Endothelial cell of umbilical vein (primary cell): Measurements from ENCODE around the gene ATXN7. TPM values are rescaled to one million over a fixed set of nuclear protein-coding genes. Genes with fewer than 3 reads are reported as not detected.
A peak's percentile ranks its signal among the peaks of the same experiment; 100 is the strongest.

Source experiments
- BruUV-seq: library from RNA; stranded (reverse); fragments of 400-500 nt; replicated peaks from 2 replicates; lab custom pipeline; 2021; lab: Mats Ljungman, UMichigan
- CTCF ChIA-PET: fragments of 300-600, 350-600 bp; sonication (Branson Sonifier 250); formaldehyde crosslinking; loops from one replicate; lab custom pipeline; 2021; ENCODE audit warnings: antibody characterized with exemption, inconsistent platforms; lab: Charles Lee
- POLR2A ChIA-PET: fragments of 300-600, 350-600 bp; sonication (Branson Sonifier 250); formaldehyde crosslinking; loops from one replicate; lab custom pipeline; 2021; ENCODE audit warnings: antibody characterized with exemption, inconsistent platforms; lab: Charles Lee
- DNase-seq: peaks from one replicate; pipeline ENCODE4 v3.0.0-alpha.2; 2011; ENCODE audit warnings: low read depth, low spot score
- FAIRE-seq: peaks from 2 replicates; lab custom pipeline; 2011; peaks lifted over from hg19 to GRCh38; lab: Jason Lieb, UNC
- H2AFZ ChIP-seq: 2 replicates; pipeline ENCODE4 v1.6.0; 2012; ENCODE audit warnings: low read depth, low read length, control low read depth, inconsistent platforms
- H3K27ac ChIP-seq: 2 replicates; pipeline ENCODE4 v1.5.1; 2011; ENCODE audit warnings: low read depth, mild to moderate bottlenecking, control low read depth, low read length, moderate library complexity; ENCODE audit not compliant: insufficient read depth
- H3K27me3 ChIP-seq, 2 experiments: 2 replicates each; pipeline versions ENCODE4 v1.6.0 to v1.6.1; 2011; ENCODE audit warnings: low read length in 2 of 2, mixed read lengths in 1 of 2; ENCODE audit not compliant: control insufficient read depth in 2 of 2, insufficient read depth in 2 of 2
- H3K36me3 ChIP-seq, 2 experiments: 2 replicates in 1 of 2; 3 replicates in 1 of 2; pipeline ENCODE4 v1.5.1; 2011; ENCODE audit warnings: low read length in 2 of 2, mild to moderate bottlenecking in 1 of 2, moderate library complexity in 1 of 2; ENCODE audit not compliant: control insufficient read depth in 2 of 2, insufficient read depth in 2 of 2; ENCODE audit errors: extremely low read depth in 1 of 2
- H3K4me1 ChIP-seq: 3 replicates; pipeline ENCODE4 v1.5.1; 2011; ENCODE audit warnings: mild to moderate bottlenecking, low read length; ENCODE audit not compliant: control insufficient read depth, insufficient read depth; ENCODE audit errors: extremely low read depth
- H3K4me2 ChIP-seq: 2 replicates; pipeline ENCODE4 v1.6.1; 2011; ENCODE audit warnings: low read length, control low read depth, mixed read lengths; ENCODE audit not compliant: insufficient read depth
- H3K4me3 ChIP-seq, 3 experiments: fragments of 200-600 bp in 1 of 3; sonication (generic), shearing (Covaris generic) in 1 of 3; replicated peaks in 1 of 3; 2 replicates each; pipeline ENCODE4 v1.5.1; 2011 to 2016; ENCODE audit warnings: control low read depth in 3 of 3, low read length in 3 of 3, mild to moderate bottlenecking in 2 of 3, inconsistent platforms in 1 of 3, low read depth in 1 of 3, moderate library complexity in 1 of 3; ENCODE audit not compliant: insufficient read depth in 1 of 3
- H3K79me2 ChIP-seq: 2 replicates; pipeline ENCODE4 v1.6.0; 2012; ENCODE audit warnings: low read length, inconsistent platforms; ENCODE audit not compliant: control insufficient read depth, insufficient read depth
- H3K9ac ChIP-seq: replicated peaks from 2 replicates; pipeline ENCODE3; 2011; ENCODE audit warnings: low read length, control low read depth; ENCODE audit not compliant: insufficient read depth; ENCODE audit errors: extremely low read depth
- H3K9me1 ChIP-seq: replicated peaks from 3 replicates; pipeline ENCODE4 v1.6.0; 2011; ENCODE audit warnings: mild to moderate bottlenecking, low read length; ENCODE audit not compliant: control insufficient read depth, insufficient read depth; ENCODE audit errors: extremely low read depth
- H3K9me3 ChIP-seq: replicated peaks from 2 replicates; pipeline ENCODE4 v1.5.1; 2012; ENCODE audit warnings: low read length, inconsistent platforms; ENCODE audit not compliant: control insufficient read depth, insufficient read depth
- H4K20me1 ChIP-seq: replicated peaks from 2 replicates; pipeline ENCODE3; 2011; ENCODE audit warnings: mild to moderate bottlenecking, low read length; ENCODE audit not compliant: control insufficient read depth, insufficient read depth; ENCODE audit errors: extremely low read depth
- CTCF ChIP-seq, 2 donors: IDR thresholded peaks; 1 replicate in 1 of 2; 2 replicates in 1 of 2; pipeline ENCODE4 v1.5.1; 2011; ENCODE audit warnings: low read length in 2 of 2, mild to moderate bottlenecking in 2 of 2, moderate library complexity in 2 of 2, control low read depth in 1 of 2, inconsistent platforms in 1 of 2, low read depth in 1 of 2; ENCODE audit not compliant: insufficient read depth in 1 of 2; ENCODE audit errors: extremely low read depth in 1 of 2
- EZH2 ChIP-seq: IDR thresholded peaks from 2 replicates; pipeline ENCODE4 v1.6.1; 2012; ENCODE audit warnings: borderline replicate concordance, low read depth, mild to moderate bottlenecking, moderate library complexity, low read length, inconsistent platforms; ENCODE audit not compliant: severe bottlenecking
- FOS ChIP-seq: IDR thresholded peaks from 2 replicates; pipeline ENCODE4 v1.6.1; 2011; ENCODE audit warnings: mild to moderate bottlenecking, low read length, moderate library complexity, borderline replicate concordance; ENCODE audit not compliant: insufficient read depth
- GATA2 ChIP-seq: IDR thresholded peaks from 2 replicates; pipeline ENCODE4 v1.7.0; 2011; ENCODE audit warnings: low read depth, mild to moderate bottlenecking, moderate library complexity, mixed read lengths, low read length; ENCODE audit not compliant: insufficient read length, insufficient read depth
- JUN ChIP-seq: IDR thresholded peaks from 2 replicates; pipeline ENCODE4 v1.6.1; 2011; ENCODE audit warnings: borderline replicate concordance, low read depth; ENCODE audit not compliant: insufficient read length, insufficient read depth
- MAX ChIP-seq: IDR thresholded peaks from 2 replicates; pipeline ENCODE4 v1.6.1; 2011; ENCODE audit not compliant: insufficient read depth, insufficient read length
- MYC ChIP-seq: IDR thresholded peaks from one replicate; pipeline ENCODE4 v1.6.1; 2011; ENCODE audit warnings: mild to moderate bottlenecking, low read depth, low read length
- POLR2A ChIP-seq: IDR thresholded peaks from 2 replicates; pipeline ENCODE4 v1.6.1; 2012; ENCODE audit warnings: low read depth, mild to moderate bottlenecking, control low read depth, low read length
- POLR2AphosphoS5 ChIP-seq: IDR thresholded peaks from 2 replicates; pipeline ENCODE4 v1.6.1; 2012; ENCODE audit warnings: low read depth, mild to moderate bottlenecking, control low read depth, low read length, moderate library complexity; ENCODE audit not compliant: insufficient read depth
- dilution Hi-C: fragments of 300-500 bp; cut with MboI; formaldehyde crosslinking; loops from one replicate; pipeline ENCODE4 v1.15.0; 2019; ENCODE audit warnings: low sequenced_read_pairs; ENCODE audit not compliant: extremely low pct_ligation_motif_present
- intact Hi-C: fragments of 100-400 bp; cut with micrococcal nuclease; formaldehyde crosslinking; loops from one replicate; pipeline ENCODE4 v1.10.0; 2022
- polyA plus RNA-seq, 4 experiments: library from polyadenylated mRNA; depleted of rRNA in 3 of 4; stranded (reverse) in 3 of 4; unstranded in 1 of 4; fragments of >200 nt; gene quantifications; 2 replicates each; pipeline versions ENCODE4 v1.2.1 to v1.2.3, GENCODE V29; 2011 to 2012; ENCODE audit warnings: missing spikeins in 1 of 4
- total RNA-seq: library from RNA; stranded (reverse); gene quantifications from 2 replicates; pipeline ENCODE4 v1.2.3, GENCODE V29; 2021

ATXN7 gene
- total and polyA plus RNA-seq, 2 donors (not counting 3 experiments of a cell fraction or from before 2014, with no cell fraction given), result 21.2 to 34.7 TPM

GRCh38 chr3:63979093-63979885 is 115.6 kb downstream of the ATXN7 start:
- no peak for DNase-seq
- Histone ChIP-seq H3K9me1 (no peaks in the 10 kb centered on the region), H4K20me1 (no peaks in the 10 kb centered on the region), H2AFZ (no peak overlapping the region), H3K4me2 (no peak overlapping the region), H3K36me3 (peaks cover 6 to 15% of the 10 kb centered on the region in 2 experiments), H3K9me3 (no peaks in the 10 kb centered on the region), H3K79me2 (peaks cover 20% of the 10 kb centered on the region), H3K27ac (no peak overlapping the region), H3K4me1 (no peaks in the 10 kb centered on the region), H3K27me3 (no peaks in the 10 kb centered on the region), H3K4me3 (no peak overlapping the region), H3K9ac (no peak overlapping the region)
- TF ChIP-seq CTCF (IDR thresholded peaks at IDR 0.05; ENCODE audit: extremely low read depth in 1 of 2, insufficient read depth in 1 of 2, low read depth in 1 of 2, low read length in 2 of 2) (no peak), EZH2 (no peak), MYC (no peak), POLR2A (no peak), MAX (no peak), JUN (no peak), GATA2 (no peak), POLR2AphosphoS5 (no peak), FOS (no peak)
- POLR2A ChIA-PET, result no interaction called here
- CTCF ChIA-PET, result interaction anchor here (1.0 to 5.0 kb wide), 4 partner anchors 13 to 50 kb away, joined by 3 to 23 read pairs (median 5); no protein-coding TSS in a partner anchor
- FAIRE-seq, result peak; percentile 48
- dilution Hi-C loops, result no loop called here
- no TSS peak for BruUV-seq
- intact Hi-C loops, result no loop called here
